Kidney (tissue), 14 donors: ENCODE measurements around the gene RTN4RL2. TPM values are rescaled to one million over a fixed set of nuclear protein-coding genes. Genes with fewer than 3 reads are reported as not detected.

ENCODE experiments used
- DNase-seq, 5 donors: peaks; one replicate each; pipeline ENCODE4 v3.0.0-alpha.2; 2013 to 2020
- FAIRE-seq: peaks from 2 replicates; lab custom pipeline; 2012; peaks lifted over from hg19 to GRCh38; lab: Jason Lieb, UNC
- H3K27ac ChIP-seq, 2 donors: one replicate each; pipeline ENCODE4 v1.7.0; 2013; ENCODE audit warnings: low read depth in 2 of 2, low read length in 2 of 2, inconsistent platforms in 1 of 2
- H3K27me3 ChIP-seq: one replicate; pipeline ENCODE4 v1.7.1; 2013; ENCODE audit warnings: low read length, inconsistent platforms; ENCODE audit not compliant: control insufficient read depth, insufficient read depth
- H3K36me3 ChIP-seq, 3 donors: one replicate each; pipeline versions ENCODE4 v1.7.0 to v1.7.1; 2013; ENCODE audit warnings: low read length in 3 of 3, control low read depth in 1 of 3, inconsistent platforms in 1 of 3; ENCODE audit not compliant: insufficient read depth in 3 of 3, control insufficient read depth in 2 of 3
- H3K4me1 ChIP-seq, 3 donors: one replicate each; pipeline versions ENCODE4 v1.7.0 to v1.7.1; 2013; ENCODE audit warnings: low read length in 3 of 3, inconsistent platforms in 1 of 3, low read depth in 1 of 3; ENCODE audit not compliant: control insufficient read depth in 2 of 3, insufficient read depth in 2 of 3
- H3K4me3 ChIP-seq, 3 donors: one replicate each; pipeline versions ENCODE4 v1.7.0 to v1.8.1; 2013; ENCODE audit warnings: low read length in 3 of 3, control low read depth in 1 of 3, inconsistent platforms in 1 of 3
- H3K9ac ChIP-seq, 3 donors: one replicate each; pipeline versions ENCODE4 v1.7.0 to v1.7.1; 2013; ENCODE audit warnings: low read length in 3 of 3, control low read depth in 1 of 3, inconsistent platforms in 1 of 3
- H3K9me3 ChIP-seq, 3 donors: one replicate each; pipeline versions ENCODE4 v1.7.0 to v1.7.1; 2013; ENCODE audit warnings: low read length in 3 of 3, control low read depth in 1 of 3, inconsistent platforms in 1 of 3; ENCODE audit not compliant: control insufficient read depth in 2 of 3, insufficient read depth in 1 of 3
- intact Hi-C: fragments of 100-400 bp; cut with DNase I; formaldehyde crosslinking; loops from one replicate; pipeline ENCODE4 v1.11.1; 2022
- polyA plus RNA-seq: library from polyadenylated mRNA; stranded (reverse); fragments of 350-450 nt; fragmentation: Illumina TruSeq; extraction: RNeasy Lipid Tissue Mini Kit (QIAGEN cat#74804); gene quantifications from one replicate; pipeline ENCODE4 v1.2.3, GENCODE V29; 2014; ENCODE audit warnings: low read depth, low replicate concordance; ENCODE audit not compliant: insufficient read depth
- total RNA-seq: library from RNA; stranded (reverse); fragmentation: NEBNext Ultra II Directional; extraction: Animal tissue kit (Norgen Biotek cat#: 25700); gene quantifications from one replicate; pipeline ENCODE4 v1.2.1, GENCODE V29; 2021
- TF ChIP-seq, protein P1 (sequence below): IDR thresholded peaks from 3 replicates; pipeline ENCODE4 v1.5.1; 2012; ENCODE audit warnings: mild to moderate bottlenecking, moderate library complexity, borderline replicate concordance; ENCODE audit not compliant: insufficient read depth; ENCODE audit errors: extremely low read depth
- donor health status: control.
- donor health status: control.
- donor health status: control.
- donor health status: control.
- donor health status: control.
- donor health status: DM: yes; HTN: yes; CAD: no.
- donor health status: Normal renal cell carcinoma (clear cell type).

Gene RTN4RL2
- total and polyA plus RNA-seq, 2 donors from 2014 or later = 2.6 to 5.5 TPM

GRCh38 chr11:57476757-57477506 lies 16.6 kb downstream of the RTN4RL2 start:
- peak overlapping the region in 1 of 3 donors; percentile 7 for H3K9ac ChIP-seq
- no peaks in the 10 kb centered on the region for H3K9me3 ChIP-seq
- TF ChIP-seq, protein P1, sequence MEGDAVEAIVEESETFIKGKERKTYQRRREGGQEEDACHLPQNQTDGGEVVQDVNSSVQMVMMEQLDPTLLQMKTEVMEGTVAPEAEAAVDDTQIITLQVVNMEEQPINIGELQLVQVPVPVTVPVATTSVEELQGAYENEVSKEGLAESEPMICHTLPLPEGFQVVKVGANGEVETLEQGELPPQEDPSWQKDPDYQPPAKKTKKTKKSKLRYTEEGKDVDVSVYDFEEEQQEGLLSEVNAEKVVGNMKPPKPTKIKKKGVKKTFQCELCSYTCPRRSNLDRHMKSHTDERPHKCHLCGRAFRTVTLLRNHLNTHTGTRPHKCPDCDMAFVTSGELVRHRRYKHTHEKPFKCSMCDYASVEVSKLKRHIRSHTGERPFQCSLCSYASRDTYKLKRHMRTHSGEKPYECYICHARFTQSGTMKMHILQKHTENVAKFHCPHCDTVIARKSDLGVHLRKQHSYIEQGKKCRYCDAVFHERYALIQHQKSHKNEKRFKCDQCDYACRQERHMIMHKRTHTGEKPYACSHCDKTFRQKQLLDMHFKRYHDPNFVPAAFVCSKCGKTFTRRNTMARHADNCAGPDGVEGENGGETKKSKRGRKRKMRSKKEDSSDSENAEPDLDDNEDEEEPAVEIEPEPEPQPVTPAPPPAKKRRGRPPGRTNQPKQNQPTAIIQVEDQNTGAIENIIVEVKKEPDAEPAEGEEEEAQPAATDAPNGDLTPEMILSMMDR = peak; percentile 23
- H3K27ac ChIP-seq = no peak overlapping the region
- peaks cover 9% of the 10 kb centered on the region for H3K27me3 ChIP-seq
- no peaks in the 10 kb centered on the region for H3K36me3 ChIP-seq
- no peak for FAIRE-seq
- peak overlapping the region in 1 of 3 donors; percentile 35 for H3K4me3 ChIP-seq
- DNase-seq = peak in 3 of 5 donors; percentile 42 to 84 (median 61)
- intact Hi-C loops = no loop called here
- peaks cover 0 to 10% (median 4%) of the 10 kb centered on the region in 3 donors for H3K4me1 ChIP-seq

DNA sequence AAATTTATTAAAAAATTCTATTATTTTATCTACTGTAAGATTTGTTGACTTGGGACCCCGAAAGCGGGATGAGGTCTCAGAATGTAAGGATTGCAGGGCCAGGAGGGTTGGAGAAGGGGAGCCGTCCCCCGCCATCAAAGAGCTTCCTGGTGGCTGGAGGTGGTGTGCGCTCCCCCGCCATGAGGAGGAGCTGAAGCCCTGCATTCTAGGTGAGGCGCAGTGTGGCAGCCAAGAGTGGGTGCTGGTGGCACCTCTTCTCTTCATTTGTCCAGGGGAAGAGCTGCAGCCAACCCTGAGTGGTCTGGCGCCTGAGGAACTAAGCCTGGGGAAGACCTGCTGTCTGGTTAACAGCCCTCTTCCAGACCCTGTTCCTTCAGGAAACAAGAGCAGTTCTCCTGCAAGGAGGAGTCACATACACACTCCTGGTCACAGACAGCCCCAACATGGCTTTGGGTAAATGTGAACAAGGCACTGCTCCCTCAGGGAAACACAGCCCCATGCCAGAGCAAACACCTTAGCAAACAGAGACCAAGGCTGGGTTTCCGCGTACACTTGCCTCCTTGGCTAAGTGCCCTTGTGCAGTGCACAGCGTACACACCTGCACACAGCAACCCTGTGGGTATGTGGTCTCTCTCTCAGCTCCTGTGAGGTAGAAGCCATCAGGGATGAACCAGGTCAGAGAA lies 17.3 kb downstream of the RTN4RL2 start:
- H3K4me3 ChIP-seq = no peak overlapping the region
- H3K36me3 ChIP-seq = no peaks in the 10 kb centered on the region
- FAIRE-seq (no peak), DNase-seq (no peak)
- H3K27ac ChIP-seq = no peak overlapping the region
- TF ChIP-seq, protein P1 = no peak
- peaks cover 9% of the 10 kb centered on the region for H3K27me3 ChIP-seq
- intact Hi-C loops = no loop called here
- H3K4me1 ChIP-seq = peaks cover 0 to 13% (median 4%) of the 10 kb centered on the region in 3 donors
- no peak overlapping the region for H3K9ac ChIP-seq
- no peaks in the 10 kb centered on the region for H3K9me3 ChIP-seq

GRCh38 chr11:57479021-57479663 lies 18.8 kb downstream of the RTN4RL2 start:
- intact Hi-C loops = no loop called here

More at GRCh38 chr11:57479021-57479663, 18.8 kb downstream of the RTN4RL2 start:
- DNase-seq = no peak
- H3K27ac ChIP-seq = no peak overlapping the region
- no peak for FAIRE-seq
- no peak overlapping the region for H3K9ac ChIP-seq
- no peaks in the 10 kb centered on the region for H3K9me3 ChIP-seq
- TF ChIP-seq, protein P1 = no peak
- peaks cover 9% of the 10 kb centered on the region for H3K27me3 ChIP-seq
- H3K4me1 ChIP-seq = peaks cover 0 to 17% (median 4%) of the 10 kb centered on the region in 3 donors
- no peak overlapping the region for H3K4me3 ChIP-seq
- H3K36me3 ChIP-seq = no peaks in the 10 kb centered on the region
